H1 (cell line): ENCODE measurements around the gene SLC25A15.

Experiments used
- BACH1 ChIP-seq: IDR thresholded peaks from 2 replicates; pipeline ENCODE4 v1.6.1; 2012; ENCODE audit warnings: low read length, improper control_type of control experiment
- CBX8 ChIP-seq: fragments of 300-800, 300-1000 bp; sonication (generic); IDR thresholded peaks from 2 replicates; pipeline ENCODE4 v1.7.1; 2016; ENCODE audit warnings: low read depth, low read length, borderline replicate concordance
- CHD2 ChIP-seq: IDR thresholded peaks from 2 replicates; pipeline ENCODE4 v1.6.1; 2012; ENCODE audit warnings: low read length, improper control_type of control experiment
- CREB1 ChIP-seq: IDR thresholded peaks from 2 replicates; pipeline ENCODE4 v1.6.1; 2012; ENCODE audit warnings: inconsistent platforms
- EP300 ChIP-seq, 2 experiments: IDR thresholded peaks; 1 replicate in 1 of 2; 2 replicates in 1 of 2; pipeline ENCODE4 v1.6.1; 2011 to 2012; ENCODE audit warnings: low read depth in 2 of 2, low read length in 2 of 2, mild to moderate bottlenecking in 2 of 2, borderline replicate concordance in 1 of 2, inconsistent platforms in 1 of 2, moderate library complexity in 1 of 2
- NANOG ChIP-seq: IDR thresholded peaks from 2 replicates; pipeline ENCODE4 v1.6.1; 2011; ENCODE audit warnings: low read length, low read depth, mild to moderate bottlenecking, inconsistent platforms; ENCODE audit not compliant: insufficient read depth, poor library complexity, severe bottlenecking
- POLR2A ChIP-seq, 2 experiments: IDR thresholded peaks; 1 replicate in 1 of 2; 2 replicates in 1 of 2; pipeline ENCODE4 v1.6.1; 2011; ENCODE audit warnings: low read depth in 2 of 2, low read length in 2 of 2, mild to moderate bottlenecking in 2 of 2; ENCODE audit errors: control extremely low read depth in 1 of 2
- POLR2AphosphoS5 ChIP-seq: IDR thresholded peaks from 2 replicates; pipeline ENCODE4 v1.6.1; 2011; ENCODE audit warnings: low read depth, low read length
- SIN3A ChIP-seq, 2 experiments: IDR thresholded peaks in 1 of 2; conservative IDR thresholded peaks in 1 of 2; 2 replicates each; pipeline ENCODE4 v1.6.1; 2011 to 2012; ENCODE audit warnings: low read length in 2 of 2, improper control_type of control experiment in 1 of 2, low read depth in 1 of 2, mild to moderate bottlenecking in 1 of 2
- SIRT6 ChIP-seq: IDR thresholded peaks from one replicate; pipeline ENCODE4 v1.7.1; 2012; ENCODE audit warnings: low read length, inconsistent platforms
- SUZ12 ChIP-seq: fragments of 200-600 bp; sonication (generic); IDR thresholded peaks from 2 replicates; pipeline ENCODE4 v1.6.1; 2012; ENCODE audit warnings: mild to moderate bottlenecking, inconsistent platforms, low read length, moderate library complexity, mixed read lengths
- TAF1 ChIP-seq: IDR thresholded peaks from 2 replicates; pipeline ENCODE4 v1.6.1; 2011; ENCODE audit warnings: mild to moderate bottlenecking, low read depth, low read length
- TF ChIP-seq, protein P1 (sequence below): IDR thresholded peaks from 2 replicates; pipeline ENCODE4 v1.6.1; 2012; ENCODE audit warnings: inconsistent platforms
- TF ChIP-seq, protein P2 (sequence below), 3 experiments: IDR thresholded peaks; 1 replicate in 2 of 3; 2 replicates in 1 of 3; pipeline versions ENCODE4 v1.5.1 to v1.6.1; 2011; ENCODE audit warnings: low read length in 3 of 3, mild to moderate bottlenecking in 3 of 3, inconsistent platforms in 2 of 3, low read depth in 1 of 3, moderate library complexity in 1 of 3; ENCODE audit not compliant: insufficient read depth in 1 of 3; ENCODE audit errors: control extremely low read depth in 1 of 3

DNA sequence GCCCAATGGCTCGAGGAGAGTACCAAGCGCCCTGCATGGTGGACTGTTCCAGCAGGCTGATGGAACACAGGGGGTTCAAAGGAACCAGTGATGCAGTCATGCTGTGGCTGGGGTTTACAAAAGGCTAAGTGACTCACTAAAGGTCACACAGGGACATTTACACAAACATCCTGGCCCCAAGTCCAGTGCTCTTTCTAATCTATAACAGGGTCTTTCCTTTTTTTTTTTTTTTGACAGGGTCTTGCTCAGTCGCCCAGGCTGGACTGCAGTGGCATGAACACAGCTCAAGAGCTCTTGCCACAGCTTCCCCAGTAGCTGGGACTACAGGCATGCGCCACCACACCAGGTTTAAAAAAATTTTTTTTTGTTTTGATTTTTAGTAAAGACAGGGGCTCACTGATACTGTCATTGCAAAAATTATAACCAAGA, 2.8 kb upstream of the SLC25A15 start:
- TF ChIP-seq, protein P1, sequence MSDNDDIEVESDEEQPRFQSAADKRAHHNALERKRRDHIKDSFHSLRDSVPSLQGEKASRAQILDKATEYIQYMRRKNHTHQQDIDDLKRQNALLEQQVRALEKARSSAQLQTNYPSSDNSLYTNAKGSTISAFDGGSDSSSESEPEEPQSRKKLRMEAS, result no peak
- TF ChIP-seq, protein P2, sequence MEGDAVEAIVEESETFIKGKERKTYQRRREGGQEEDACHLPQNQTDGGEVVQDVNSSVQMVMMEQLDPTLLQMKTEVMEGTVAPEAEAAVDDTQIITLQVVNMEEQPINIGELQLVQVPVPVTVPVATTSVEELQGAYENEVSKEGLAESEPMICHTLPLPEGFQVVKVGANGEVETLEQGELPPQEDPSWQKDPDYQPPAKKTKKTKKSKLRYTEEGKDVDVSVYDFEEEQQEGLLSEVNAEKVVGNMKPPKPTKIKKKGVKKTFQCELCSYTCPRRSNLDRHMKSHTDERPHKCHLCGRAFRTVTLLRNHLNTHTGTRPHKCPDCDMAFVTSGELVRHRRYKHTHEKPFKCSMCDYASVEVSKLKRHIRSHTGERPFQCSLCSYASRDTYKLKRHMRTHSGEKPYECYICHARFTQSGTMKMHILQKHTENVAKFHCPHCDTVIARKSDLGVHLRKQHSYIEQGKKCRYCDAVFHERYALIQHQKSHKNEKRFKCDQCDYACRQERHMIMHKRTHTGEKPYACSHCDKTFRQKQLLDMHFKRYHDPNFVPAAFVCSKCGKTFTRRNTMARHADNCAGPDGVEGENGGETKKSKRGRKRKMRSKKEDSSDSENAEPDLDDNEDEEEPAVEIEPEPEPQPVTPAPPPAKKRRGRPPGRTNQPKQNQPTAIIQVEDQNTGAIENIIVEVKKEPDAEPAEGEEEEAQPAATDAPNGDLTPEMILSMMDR (IDR thresholded peaks at IDR 0.05; ENCODE audit: control extremely low read depth in 1 of 3, insufficient read depth in 1 of 3, low read depth in 1 of 3, low read length in 3 of 3), result no peak
- no peak for TF ChIP-seq POLR2A (IDR thresholded peaks at IDR 0.05; ENCODE audit: control extremely low read depth in 1 of 2, low read depth in 2 of 2, low read length in 2 of 2)
- TF ChIP-seq NANOG, result no peak
- TF ChIP-seq SIRT6, result no peak
- TF ChIP-seq TAF1, result no peak
- TF ChIP-seq EP300 (IDR thresholded peaks at IDR 0.05; ENCODE audit: borderline replicate concordance in 1 of 2, low read depth in 2 of 2, low read length in 2 of 2), result no peak
- TF ChIP-seq SUZ12, result no peak
- no peak for TF ChIP-seq BACH1
- TF ChIP-seq SIN3A (conservative IDR thresholded peaks at IDR 0.05 in 1 of 2, IDR thresholded peaks at IDR 0.05 in 1 of 2; ENCODE audit: low read depth in 1 of 2, low read length in 2 of 2), result no peak
- TF ChIP-seq POLR2AphosphoS5, result no peak
- no peak for TF ChIP-seq CHD2
- no peak for TF ChIP-seq CREB1
- TF ChIP-seq CBX8, result no peak
